ENCODE results near the gene TAF6. TPM values are rescaled to one million over a fixed set of nuclear protein-coding genes. Genes with fewer than 3 reads are reported as not detected.

Gene TAF6
- total and polyA plus RNA-seq, 9 of the 15 experiments (the other 6 are each of a cell fraction or from before 2014, with no cell fraction given): 0.78 to 78.7 (median 21.3) TPM

DNA sequence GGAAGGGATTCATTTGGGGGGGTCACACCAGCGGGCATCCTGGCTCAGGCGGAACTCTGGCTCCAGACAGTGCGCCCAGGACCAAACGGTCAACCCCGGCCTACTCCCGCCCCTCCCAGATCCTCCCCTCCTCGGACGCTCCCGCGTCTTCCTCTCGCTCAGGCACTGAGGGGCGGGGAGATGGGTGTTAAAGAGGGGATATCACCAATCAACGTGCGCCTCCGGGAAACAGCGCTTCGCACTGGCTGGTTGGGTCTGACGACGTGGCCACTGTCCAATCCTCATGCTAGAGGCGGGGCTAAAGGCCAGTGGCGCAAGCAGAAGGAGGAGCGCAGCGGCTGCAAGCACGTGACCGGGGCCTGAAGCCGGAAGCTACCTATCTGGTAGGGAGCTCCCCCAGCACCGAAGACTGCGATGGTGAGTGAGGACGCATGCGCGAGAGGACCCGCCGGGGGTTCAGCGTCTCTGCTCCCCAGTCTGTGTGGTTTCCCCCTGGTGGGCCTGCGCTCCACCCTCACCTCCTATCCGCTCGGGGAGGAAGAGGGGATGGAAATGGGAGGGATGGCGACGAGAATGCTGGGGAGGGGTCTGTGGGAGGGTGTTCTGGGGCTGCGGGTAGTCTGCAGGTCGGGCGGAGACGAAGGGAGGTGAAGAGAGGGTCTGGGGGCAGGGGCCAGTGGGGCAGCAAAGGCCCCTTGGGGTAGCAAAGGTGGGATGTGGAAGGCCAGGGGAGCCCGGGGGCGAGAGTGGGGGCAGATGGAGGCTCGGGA is 29.6 kb upstream of the TAF6 start, which contains the start of gene LAMTOR4 (continued):
- TF ChIP-seq ZBTB2 (IDR thresholded peaks at IDR 0.05) (peak; percentile 89), RBM22 (IDR thresholded peaks at IDR 0.05; ENCODE audit: low read depth, low read length, poor library complexity, severe bottlenecking) (no peak), RB1 (IDR thresholded peaks at IDR 0.05; ENCODE audit: low read depth) (peak; percentile 61), STAT5B (CRISPR knock-in tag; IDR thresholded peaks at IDR 0.05) (no peak), MNT (conservative IDR thresholded peaks at IDR 0.05) (peak; percentile 95 to 97), THRA (IDR thresholded peaks at IDR 0.05) (no peak), ZFP1 (CRISPR knock-in tag; IDR thresholded peaks at IDR 0.05) (no peak; the same call in 1 of the 2 replicates), ZNF780A (CRISPR knock-in tag; IDR thresholded peaks at IDR 0.05) (no peak), PTBP1 (IDR thresholded peaks at IDR 0.05; ENCODE audit: low read depth, low read length) (no peak), MYNN (IDR thresholded peaks at IDR 0.05) (no peak), MYNN (CRISPR knock-in tag; IDR thresholded peaks at IDR 0.05) (no peak)
- TF ChIP-seq, protein P1, sequence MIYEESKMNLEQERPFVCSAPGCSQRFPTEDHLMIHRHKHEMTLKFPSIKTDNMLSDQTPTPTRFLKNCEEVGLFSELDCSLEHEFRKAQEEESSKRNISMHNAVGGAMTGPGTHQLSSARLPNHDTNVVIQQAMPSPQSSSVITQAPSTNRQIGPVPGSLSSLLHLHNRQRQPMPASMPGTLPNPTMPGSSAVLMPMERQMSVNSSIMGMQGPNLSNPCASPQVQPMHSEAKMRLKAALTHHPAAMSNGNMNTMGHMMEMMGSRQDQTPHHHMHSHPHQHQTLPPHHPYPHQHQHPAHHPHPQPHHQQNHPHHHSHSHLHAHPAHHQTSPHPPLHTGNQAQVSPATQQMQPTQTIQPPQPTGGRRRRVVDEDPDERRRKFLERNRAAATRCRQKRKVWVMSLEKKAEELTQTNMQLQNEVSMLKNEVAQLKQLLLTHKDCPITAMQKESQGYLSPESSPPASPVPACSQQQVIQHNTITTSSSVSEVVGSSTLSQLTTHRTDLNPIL (CRISPR knock-in tag; IDR thresholded peaks at IDR 0.05): no peak
- TF ChIP-seq, protein P2, sequence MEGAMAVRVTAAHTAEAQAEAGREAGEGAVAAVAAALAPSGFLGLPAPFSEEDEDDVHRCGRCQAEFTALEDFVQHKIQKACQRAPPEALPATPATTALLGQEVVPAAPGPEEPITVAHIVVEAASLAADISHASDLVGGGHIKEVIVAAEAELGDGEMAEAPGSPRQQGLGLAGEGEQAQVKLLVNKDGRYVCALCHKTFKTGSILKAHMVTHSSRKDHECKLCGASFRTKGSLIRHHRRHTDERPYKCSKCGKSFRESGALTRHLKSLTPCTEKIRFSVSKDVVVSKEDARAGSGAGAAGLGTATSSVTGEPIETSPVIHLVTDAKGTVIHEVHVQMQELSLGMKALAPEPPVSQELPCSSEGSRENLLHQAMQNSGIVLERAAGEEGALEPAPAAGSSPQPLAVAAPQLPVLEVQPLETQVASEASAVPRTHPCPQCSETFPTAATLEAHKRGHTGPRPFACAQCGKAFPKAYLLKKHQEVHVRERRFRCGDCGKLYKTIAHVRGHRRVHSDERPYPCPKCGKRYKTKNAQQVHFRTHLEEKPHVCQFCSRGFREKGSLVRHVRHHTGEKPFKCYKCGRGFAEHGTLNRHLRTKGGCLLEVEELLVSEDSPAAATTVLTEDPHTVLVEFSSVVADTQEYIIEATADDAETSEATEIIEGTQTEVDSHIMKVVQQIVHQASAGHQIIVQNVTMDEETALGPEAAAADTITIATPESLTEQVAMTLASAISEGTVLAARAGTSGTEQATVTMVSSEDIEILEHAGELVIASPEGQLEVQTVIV (CRISPR knock-in tag; IDR thresholded peaks at IDR 0.05; ENCODE audit: borderline replicate concordance): no peak
- TF ChIP-seq, protein P3, sequence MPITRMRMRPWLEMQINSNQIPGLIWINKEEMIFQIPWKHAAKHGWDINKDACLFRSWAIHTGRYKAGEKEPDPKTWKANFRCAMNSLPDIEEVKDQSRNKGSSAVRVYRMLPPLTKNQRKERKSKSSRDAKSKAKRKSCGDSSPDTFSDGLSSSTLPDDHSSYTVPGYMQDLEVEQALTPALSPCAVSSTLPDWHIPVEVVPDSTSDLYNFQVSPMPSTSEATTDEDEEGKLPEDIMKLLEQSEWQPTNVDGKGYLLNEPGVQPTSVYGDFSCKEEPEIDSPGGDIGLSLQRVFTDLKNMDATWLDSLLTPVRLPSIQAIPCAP (CRISPR knock-in tag; IDR thresholded peaks at IDR 0.05; ENCODE audit: borderline replicate concordance): no peak
- TF ChIP-seq, protein P4, sequence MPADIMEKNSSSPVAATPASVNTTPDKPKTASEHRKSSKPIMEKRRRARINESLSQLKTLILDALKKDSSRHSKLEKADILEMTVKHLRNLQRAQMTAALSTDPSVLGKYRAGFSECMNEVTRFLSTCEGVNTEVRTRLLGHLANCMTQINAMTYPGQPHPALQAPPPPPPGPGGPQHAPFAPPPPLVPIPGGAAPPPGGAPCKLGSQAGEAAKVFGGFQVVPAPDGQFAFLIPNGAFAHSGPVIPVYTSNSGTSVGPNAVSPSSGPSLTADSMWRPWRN (IDR thresholded peaks at IDR 0.05; ENCODE audit: low read depth): no peak

Data from K562 (cell line).